H1 (cell line): ENCODE measurements around the gene ULBP3. TPM values are rescaled to one million over a fixed set of nuclear protein-coding genes. Genes with fewer than 3 reads are reported as not detected.

Source experiments
- CTCF ChIA-PET: fragments of 300-600 bp; sonication (Branson Sonifier 250); formaldehyde crosslinking; loops from one replicate; lab custom pipeline; 2021; ENCODE audit not compliant: partially characterized antibody; lab: Charles Lee
- POLR2A ChIA-PET: fragments of 300-600 bp; sonication (Branson Sonifier 250); formaldehyde crosslinking; loops from one replicate; lab custom pipeline; 2021; ENCODE audit warnings: inconsistent platforms; ENCODE audit not compliant: partially characterized antibody; lab: Charles Lee
- DNase-seq, 2 experiments: peaks; one replicate each; pipeline versions ENCODE4 v3.0.0 to v3.0.0-alpha.2; 2010 to 2022; ENCODE audit warnings: low spot score in 2 of 2, low read depth in 1 of 2, mixed read lengths in 1 of 2
- FAIRE-seq: peaks from 2 replicates; lab custom pipeline; 2011; peaks lifted over from hg19 to GRCh38; lab: Jason Lieb, UNC
- H2AFZ ChIP-seq: 2 replicates; pipeline ENCODE4 v1.8.1; 2012; ENCODE audit warnings: low read length, inconsistent platforms
- H2AK5ac ChIP-seq: 2 replicates; pipeline ENCODE4 v1.6.1; 2013; ENCODE audit warnings: low read depth, low read length
- H2BK120ac ChIP-seq: replicated peaks from 2 replicates; pipeline ENCODE3; 2013; ENCODE audit warnings: low read depth, low read length, inconsistent platforms
- H2BK12ac ChIP-seq: 2 replicates; pipeline ENCODE4 v1.6.1; 2013; ENCODE audit warnings: low read depth, low read length
- H2BK15ac ChIP-seq: 2 replicates; pipeline ENCODE4 v1.6.1; 2013; ENCODE audit warnings: low read length
- H2BK20ac ChIP-seq: 2 replicates; pipeline ENCODE4 v1.6.1; 2013; ENCODE audit warnings: low read length
- H2BK5ac ChIP-seq: 2 replicates; pipeline ENCODE4 v1.6.1; 2013; ENCODE audit warnings: low read depth, low read length
- H3K14ac ChIP-seq: 2 replicates; pipeline ENCODE4 v1.6.1; 2013; ENCODE audit warnings: inconsistent platforms; ENCODE audit not compliant: insufficient read length
- H3K18ac ChIP-seq: 2 replicates; pipeline ENCODE4 v1.6.1; 2013; ENCODE audit warnings: low read length; ENCODE audit errors: extremely low read depth
- H3K23ac ChIP-seq: 2 replicates; pipeline ENCODE4 v1.6.1; 2013; ENCODE audit warnings: inconsistent platforms; ENCODE audit not compliant: insufficient read length
- H3K23me2 ChIP-seq: 2 replicates; pipeline ENCODE4 v1.6.1; 2013; ENCODE audit warnings: low read depth, low read length
- H3K27ac ChIP-seq: 2 replicates; pipeline ENCODE4 v1.6.1; 2011; ENCODE audit warnings: low read depth, low read length, inconsistent platforms
- H3K27me3 ChIP-seq, 4 experiments: replicated peaks in 1 of 4; 1 replicate in 1 of 4; 2 replicates in 3 of 4; pipeline versions ENCODE4 v1.6.1 to v1.8.1; 2011 to 2013; ENCODE audit warnings: low read length in 3 of 4, mild to moderate bottlenecking in 3 of 4, inconsistent platforms in 2 of 4, mixed read lengths in 2 of 4, moderate library complexity in 1 of 4; ENCODE audit not compliant: control insufficient read depth in 3 of 4, insufficient read depth in 3 of 4; ENCODE audit errors: extremely low read depth in 1 of 4
- H3K36me3 ChIP-seq, 4 experiments: 2 replicates each; pipeline versions ENCODE4 v1.6.1 to v1.8.1; 2011 to 2013; ENCODE audit warnings: mild to moderate bottlenecking in 4 of 4, low read length in 3 of 4, moderate library complexity in 2 of 4, control low read depth in 1 of 4, inconsistent platforms in 1 of 4; ENCODE audit not compliant: insufficient read depth in 4 of 4, control insufficient read depth in 2 of 4
- H3K4ac ChIP-seq: replicated peaks from 2 replicates; pipeline ENCODE3; 2013; ENCODE audit warnings: low read length, low read depth, mixed read lengths, inconsistent platforms; ENCODE audit not compliant: insufficient read length
- H3K4me1 ChIP-seq, 4 experiments: replicated peaks in 1 of 4; 1 replicate in 1 of 4; 2 replicates in 3 of 4; pipeline versions ENCODE4 v1.6.1 to v1.8.1; 2011 to 2013; ENCODE audit warnings: low read length in 3 of 4, inconsistent platforms in 2 of 4, mixed read lengths in 1 of 4; ENCODE audit not compliant: insufficient read depth in 4 of 4, control insufficient read depth in 3 of 4
- H3K4me2 ChIP-seq, 2 experiments: 2 replicates each; pipeline versions ENCODE4 v1.6.1 to v1.8.1; 2011 to 2013; ENCODE audit warnings: low read depth in 2 of 2, low read length in 2 of 2, control low read depth in 1 of 2, inconsistent platforms in 1 of 2, mild to moderate bottlenecking in 1 of 2; ENCODE audit not compliant: insufficient read depth in 1 of 2
- H3K4me3 ChIP-seq, 4 experiments: fragments of 200-600, 300-600 bp in 1 of 4; sonication (generic), shearing (Covaris generic), sonication (Bioruptor Twin) in 1 of 4; 2 replicates each; pipeline versions ENCODE4 v1.5.1 to v1.8.1; 2011 to 2016; ENCODE audit warnings: low read length in 4 of 4, low read depth in 3 of 4, control low read depth in 2 of 4, inconsistent platforms in 2 of 4, mild to moderate bottlenecking in 2 of 4, mixed read lengths in 1 of 4, moderate library complexity in 1 of 4; ENCODE audit not compliant: insufficient read depth in 2 of 4; ENCODE audit errors: extremely low read depth in 1 of 4
- H3K56ac ChIP-seq: replicated peaks from 2 replicates; pipeline ENCODE3; 2013; ENCODE audit warnings: low read depth, mild to moderate bottlenecking, mixed read lengths, low read length, inconsistent platforms; ENCODE audit not compliant: insufficient read length
- H3K79me1 ChIP-seq: 2 replicates; pipeline ENCODE4 v1.6.1; 2013; ENCODE audit warnings: low read depth, low read length, control low read depth
- H3K79me2 ChIP-seq, 2 experiments: 2 replicates each; pipeline versions ENCODE4 v1.6.1 to v1.8.1; 2012 to 2013; ENCODE audit warnings: low read length in 2 of 2, mild to moderate bottlenecking in 2 of 2, inconsistent platforms in 1 of 2; ENCODE audit not compliant: insufficient read depth in 2 of 2, control insufficient read depth in 1 of 2
- H3K9ac ChIP-seq, 4 experiments: replicated peaks in 1 of 4; 1 replicate in 1 of 4; 2 replicates in 3 of 4; pipeline versions ENCODE4 v1.6.1 to v1.8.1; 2011 to 2013; ENCODE audit warnings: low read depth in 3 of 4, low read length in 3 of 4, control low read depth in 2 of 4, mild to moderate bottlenecking in 2 of 4, moderate library complexity in 2 of 4, inconsistent platforms in 1 of 4; ENCODE audit errors: extremely low read depth in 1 of 4
- H3K9me3 ChIP-seq, 2 experiments: 2 replicates each; pipeline versions ENCODE4 v1.6.1 to v1.8.1; 2012 to 2013; ENCODE audit warnings: mild to moderate bottlenecking in 2 of 2, moderate library complexity in 2 of 2, control low read depth in 1 of 2, inconsistent platforms in 1 of 2, low read depth in 1 of 2, low read length in 1 of 2, mixed read lengths in 1 of 2; ENCODE audit not compliant: insufficient read depth in 2 of 2
- H4K20me1 ChIP-seq, 2 experiments: replicated peaks in 1 of 2; 2 replicates each; pipeline versions ENCODE3 to v1.8.1; 2011 to 2013; ENCODE audit warnings: inconsistent platforms in 2 of 2, low read length in 2 of 2, mild to moderate bottlenecking in 1 of 2; ENCODE audit not compliant: insufficient read depth in 2 of 2, control insufficient read depth in 1 of 2
- H4K5ac ChIP-seq: 2 replicates; pipeline ENCODE4 v1.6.1; 2013; ENCODE audit warnings: low read length, low read depth, mixed read lengths, inconsistent platforms; ENCODE audit not compliant: insufficient read length
- H4K8ac ChIP-seq: 2 replicates; pipeline ENCODE4 v1.8.0; 2013; ENCODE audit warnings: mild to moderate bottlenecking, moderate library complexity, low read length, inconsistent platforms; ENCODE audit not compliant: insufficient read depth; ENCODE audit errors: extremely low read depth
- H4K91ac ChIP-seq: replicated peaks from 2 replicates; pipeline ENCODE3; 2013; ENCODE audit warnings: low read length, mixed read lengths, inconsistent platforms; ENCODE audit not compliant: insufficient read length
- CEBPB ChIP-seq: IDR thresholded peaks from 2 replicates; pipeline ENCODE4 v1.6.1; 2012; ENCODE audit warnings: low read depth, low read length
- CHD2 ChIP-seq: IDR thresholded peaks from 2 replicates; pipeline ENCODE4 v1.6.1; 2012; ENCODE audit warnings: low read length, improper control_type of control experiment
- JUN ChIP-seq: IDR thresholded peaks from 2 replicates; pipeline ENCODE4 v1.6.1; 2011; ENCODE audit warnings: low read depth, mild to moderate bottlenecking, improper control_type of control experiment, low read length
- NANOG ChIP-seq: IDR thresholded peaks from 2 replicates; pipeline ENCODE4 v1.6.1; 2011; ENCODE audit warnings: low read length, low read depth, mild to moderate bottlenecking, inconsistent platforms; ENCODE audit not compliant: insufficient read depth, poor library complexity, severe bottlenecking
- POLR2A ChIP-seq, 2 experiments: IDR thresholded peaks; 1 replicate in 1 of 2; 2 replicates in 1 of 2; pipeline ENCODE4 v1.6.1; 2011; ENCODE audit warnings: low read depth in 2 of 2, low read length in 2 of 2, mild to moderate bottlenecking in 2 of 2; ENCODE audit errors: control extremely low read depth in 1 of 2
- RAD21 ChIP-seq, 2 experiments: IDR thresholded peaks in 1 of 2; conservative IDR thresholded peaks in 1 of 2; 2 replicates each; pipeline ENCODE4 v1.6.1; 2011; ENCODE audit warnings: low read depth in 2 of 2, low read length in 2 of 2, improper control_type of control experiment in 1 of 2, inconsistent platforms in 1 of 2, mild to moderate bottlenecking in 1 of 2, moderate library complexity in 1 of 2
- SAP30 ChIP-seq: fragments of 300-600 bp; sonication (generic); IDR thresholded peaks from 2 replicates; pipeline ENCODE4 v1.7.1; 2012; ENCODE audit warnings: low read length, moderate library complexity, mild to moderate bottlenecking, inconsistent platforms; ENCODE audit not compliant: insufficient read depth, insufficient replicate concordance
- TCF12 ChIP-seq: IDR thresholded peaks from 2 replicates; pipeline ENCODE4 v1.6.1; 2011; ENCODE audit warnings: low read depth, mild to moderate bottlenecking, low read length
- USF2 ChIP-seq: IDR thresholded peaks from 2 replicates; pipeline ENCODE4 v1.6.1; 2011; ENCODE audit warnings: low read length, improper control_type of control experiment
- ZNF274 ChIP-seq: IDR thresholded peaks from 2 replicates; pipeline ENCODE4 v1.7.0; 2012; ENCODE audit warnings: low read length, borderline replicate concordance; ENCODE audit errors: extremely low read depth
- WGBS, 2 experiments: shearing (Covaris generic) in 1 of 2; methylation state at CpG; one replicate each; pipeline versions ENCODE4 v1.1.6 to v1.1.7; 2013 to 2015; ENCODE audit warnings: low lambda C conversion rate in 2 of 2, mixed read lengths in 2 of 2, inconsistent platforms in 1 of 2, low coverage in 1 of 2, missing lambda C conversion rate in 1 of 2; ENCODE audit not compliant: insufficient replicate concordance in 2 of 2, insufficient coverage in 1 of 2, insufficient read length in 1 of 2; ENCODE audit errors: extremely low coverage in 1 of 2, missing lambda C conversion rate in 1 of 2; 5-methylcytosine and 5-hydroxymethylcytosine counted together
- polyA plus RNA-seq, 7 experiments: library from polyadenylated mRNA; depleted of rRNA in 3 of 7; stranded (reverse) in 5 of 7; unstranded in 2 of 7; fragments of >200 nt in 5 of 7; fragments of 200-250 nt in 2 of 7; gene quantifications; 1 replicate in 5 of 7; 2 replicates in 1 of 7; 4 replicates in 1 of 7; pipeline versions ENCODE4 v1.2.1 to v1.2.3, GENCODE V29; 2011 to 2013; ENCODE audit warnings: missing spikeins in 2 of 7, mixed read lengths in 2 of 7
- total RNA-seq: library from RNA; stranded (reverse); fragmentation: NEBNext Ultra II Directional; extraction: Animal tissue kit (Norgen Biotek cat#: 25700); gene quantifications from 2 replicates; pipeline ENCODE4 v1.2.1, GENCODE V29; 2021

Gene ULBP3
- total and polyA plus RNA-seq, 2 of the 8 experiments (the other 6 are each of a cell fraction or from before 2014, with no cell fraction given), result 1.9 to 4.2 TPM

- 88% methylated on average over 6 of the region's 6 CpGs; no CpG with 5 or more reads in 1 of the 2 experiments for WGBS, 2 experiments
- Histone ChIP-seq H3K9me3 (no peaks in the 10 kb centered on the region), H3K27ac (no peak overlapping the region), H3K18ac (no peak overlapping the region), H3K9ac (no peak overlapping the region), H3K4me2 (no peak overlapping the region), H2AK5ac (no peak overlapping the region), H3K79me1 (no peaks in the 10 kb centered on the region), H4K20me1 (peaks cover 0 to 4% of the 10 kb centered on the region in 2 experiments), H2BK5ac (no peak overlapping the region), H3K23ac (no peak overlapping the region), H3K4me1 (no peaks in the 10 kb centered on the region; a peak in 1 of 7 replicates), H4K91ac (no peak overlapping the region), H2BK15ac (no peak overlapping the region), H3K4me3 (no peak overlapping the region), H4K8ac (no peak overlapping the region), H3K4ac (no peak overlapping the region), H3K79me2 (no peaks in the 10 kb centered on the region), H2BK20ac (no peak overlapping the region), H2AFZ (no peak overlapping the region), H2BK12ac (no peak overlapping the region), H2BK120ac (no peak overlapping the region), H3K14ac (no peak overlapping the region), H4K5ac (no peak overlapping the region), H3K56ac (no peak overlapping the region), H3K23me2 (peaks cover 3% of the 10 kb centered on the region; the same call in 1 of the 2 replicates), H3K27me3 (peaks cover 0 to 16% (median 8%) of the 10 kb centered on the region in 4 experiments; a peak in 4 of 7 replicates), H3K36me3 (no peaks in the 10 kb centered on the region)
- ChIA-PET CTCF (no interaction called here), POLR2A (no interaction called here)
- DNase-seq, result no peak
- TF ChIP-seq SAP30 (no peak), JUN (no peak), ZNF274 (no peak), POLR2A (IDR thresholded peaks at IDR 0.05; ENCODE audit: control extremely low read depth in 1 of 2, low read depth in 2 of 2, low read length in 2 of 2) (no peak), USF2 (no peak), CEBPB (no peak), RAD21 (IDR thresholded peaks at IDR 0.05 in 1 of 2, conservative IDR thresholded peaks at IDR 0.05 in 1 of 2; ENCODE audit: low read depth in 2 of 2, low read length in 2 of 2) (no peak), CHD2 (no peak), NANOG (no peak), TCF12 (no peak)
- FAIRE-seq, result no peak
Observed at GRCh38 chr6:150063640-150064039, 5.3 kb downstream of the ULBP3 start.
